ENCODE measurements around the gene RASGRF2. TPM values are rescaled to one million over a fixed set of nuclear protein-coding genes. Genes with fewer than 3 reads are reported as not detected.

RASGRF2 gene
- total RNA-seq (2014; rRNA removed; shearing (Covaris generic)) (0.10 and 0.13 TPM in 2 replicates), total RNA-seq (2022) (0.06 and 0.52 TPM in 2 replicates), Bru-seq, nascent RNA (percentile 16 among the genes with signal in this experiment), BruChase-seq, experiment 1, labeled RNA remaining after a 6-hour chase (percentile 15 among the genes with signal in this experiment), BruChase-seq, experiment 2, labeled RNA remaining after a 2-hour chase (percentile 16 among the genes with signal in this experiment)
- long read RNA-seq = 0 reads

GRCh38 chr5:80959768-80960442, at the start of gene RASGRF2:
Gene RASGRF2, plus strand, starts transcription at chr5:80960363. Its CDS starts 376 bp downstream, at chr5:80960739.
- POLR2A ChIA-PET = no interaction called here
- no TSS peak for BruUV-seq (replicated peaks)
- CTCF ChIA-PET (ENCODE audit: unreplicated experiment) = no interaction called here

GRCh38 chr5:80912479-80912878, 47.7 kb upstream of the RASGRF2 start:
- no peaks in the 10 kb centered on the region for H3K36me3 ChIP-seq (ENCODE audit: insufficient read depth, low read length)
- H4K20me1 ChIP-seq (ENCODE audit: insufficient read depth, low read length) = no peaks in the 10 kb centered on the region
- H3K4me2 ChIP-seq (ENCODE audit: low read length) = no peak overlapping the region
- H3K27ac ChIP-seq (ENCODE audit: low read depth, low read length, poor library complexity, severe bottlenecking) = no peak overlapping the region
- no peaks in the 10 kb centered on the region for H3K9me3 ChIP-seq (ENCODE audit: low read length)
- no peak overlapping the region for H3K4me3 ChIP-seq (ENCODE audit: low read depth, low read length, poor library complexity, severe bottlenecking)
- no peak overlapping the region for H2AFZ ChIP-seq (ENCODE audit: low read length)
- no peaks in the 10 kb centered on the region for H3K9me2 ChIP-seq (ENCODE audit: insufficient read depth, low read length)
- ChIA-PET POLR2A (no interaction called here), CTCF (ENCODE audit: unreplicated experiment) (no interaction called here)
- no peaks in the 10 kb centered on the region for H3K4me1 ChIP-seq (ENCODE audit: insufficient read depth, low read length, poor library complexity, severe bottlenecking)
- DNase-seq (ENCODE audit: low spot score) = no peak
- no TSS peak for BruUV-seq (replicated peaks)
- no peaks in the 10 kb centered on the region for H3K79me2 ChIP-seq (ENCODE audit: insufficient read depth, low read depth, low read length)
- intact Hi-C loops (cut with micrococcal nuclease; ENCODE audit: unreplicated experiment) = no loop called here
- no peak for TF ChIP-seq EZH2phosphoT487 (IDR thresholded peaks at IDR 0.05; ENCODE audit: borderline replicate concordance, low read depth, low read length)
- no peak for TF ChIP-seq CTCF (conservative IDR thresholded peaks at IDR 0.05; ENCODE audit: low read length)

More at GRCh38 chr5:80959768-80960442, at the start of gene RASGRF2:
- Histone ChIP-seq H3K79me2 (ENCODE audit: insufficient read depth, low read depth, low read length) (no peaks in the 10 kb centered on the region), H3K27ac (ENCODE audit: low read depth, low read length, poor library complexity, severe bottlenecking) (no peak within 1 kb of the TSS), H3K4me1 (ENCODE audit: insufficient read depth, low read length, poor library complexity, severe bottlenecking) (no peaks in the 10 kb centered on the region), H2AFZ (ENCODE audit: low read length) (no peak within 1 kb of the TSS), H3K9me3 (ENCODE audit: low read length) (no peaks in the 10 kb centered on the region), H3K9me2 (ENCODE audit: insufficient read depth, low read length) (no peaks in the 10 kb centered on the region), H3K4me3 (ENCODE audit: low read depth, low read length, poor library complexity, severe bottlenecking) (no peak within 1 kb of the TSS), H3K4me2 (ENCODE audit: low read length) (no peak within 1 kb of the TSS), H3K36me3 (ENCODE audit: insufficient read depth, low read length) (no peaks in the 10 kb centered on the region), H4K20me1 (ENCODE audit: insufficient read depth, low read length) (no peaks in the 10 kb centered on the region)
- intact Hi-C loops (cut with micrococcal nuclease; ENCODE audit: unreplicated experiment) = no loop called here
- TF ChIP-seq EZH2phosphoT487 (IDR thresholded peaks at IDR 0.05; ENCODE audit: borderline replicate concordance, low read depth, low read length) (no peak), CTCF (conservative IDR thresholded peaks at IDR 0.05; ENCODE audit: low read length) (no peak)
- DNase-seq (ENCODE audit: low spot score) = no peak

- POLR2A ChIA-PET = no interaction called here
- H4K20me1 ChIP-seq (ENCODE audit: insufficient read depth, low read length) = no peaks in the 10 kb centered on the region
- DNase-seq (ENCODE audit: low spot score) = no peak
- no peaks in the 10 kb centered on the region for H3K9me2 ChIP-seq (ENCODE audit: insufficient read depth, low read length)
- H3K27ac ChIP-seq (ENCODE audit: low read depth, low read length, poor library complexity, severe bottlenecking) = no peak overlapping the region
- H3K4me1 ChIP-seq (ENCODE audit: insufficient read depth, low read length, poor library complexity, severe bottlenecking) = no peaks in the 10 kb centered on the region
- H3K36me3 ChIP-seq (ENCODE audit: insufficient read depth, low read length) = no peaks in the 10 kb centered on the region
- no peaks in the 10 kb centered on the region for H3K79me2 ChIP-seq (ENCODE audit: insufficient read depth, low read depth, low read length)
- no peak overlapping the region for H3K4me3 ChIP-seq (ENCODE audit: low read depth, low read length, poor library complexity, severe bottlenecking)
- no peak overlapping the region for H3K4me2 ChIP-seq (ENCODE audit: low read length)
- CTCF ChIA-PET (ENCODE audit: unreplicated experiment) = no interaction called here
- intact Hi-C loops (cut with micrococcal nuclease; ENCODE audit: unreplicated experiment) = no loop called here
- no peak for TF ChIP-seq CTCF (conservative IDR thresholded peaks at IDR 0.05; ENCODE audit: low read length)
- TF ChIP-seq EZH2phosphoT487 (IDR thresholded peaks at IDR 0.05; ENCODE audit: borderline replicate concordance, low read depth, low read length) = no peak
- H3K9me3 ChIP-seq (ENCODE audit: low read length) = no peaks in the 10 kb centered on the region
- no TSS peak for BruUV-seq (replicated peaks)
- no peak overlapping the region for H2AFZ ChIP-seq (ENCODE audit: low read length)
Observed at GRCh38 chr5:80915716-80916115, 44.4 kb upstream of the RASGRF2 start.
